ENCODE measurements around the gene SLC9A7.
A peak's percentile ranks its signal among the peaks of the same experiment; 100 is the strongest.

DNA sequence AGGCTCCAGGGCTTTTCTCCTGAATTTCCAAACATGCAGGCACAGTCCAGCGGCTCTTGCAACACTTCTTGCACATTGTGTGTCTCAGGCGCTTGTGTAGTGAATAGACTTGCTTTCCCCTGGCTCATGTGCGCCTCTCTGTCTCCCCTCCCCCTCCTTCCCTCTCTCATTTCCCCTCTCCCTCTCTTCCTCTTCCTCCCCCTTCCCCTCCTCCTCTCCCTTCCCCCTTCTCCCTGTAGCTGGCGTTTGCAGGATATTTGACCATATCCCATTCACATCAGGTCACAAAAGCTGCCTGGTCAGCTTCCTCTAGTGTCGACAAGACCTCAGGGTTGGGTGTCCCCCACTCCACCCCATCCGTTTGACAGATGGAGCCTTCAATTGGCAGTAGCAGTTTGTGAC, 182.9 kb downstream of the SLC9A7 start:
- TF ChIP-seq, protein P1, sequence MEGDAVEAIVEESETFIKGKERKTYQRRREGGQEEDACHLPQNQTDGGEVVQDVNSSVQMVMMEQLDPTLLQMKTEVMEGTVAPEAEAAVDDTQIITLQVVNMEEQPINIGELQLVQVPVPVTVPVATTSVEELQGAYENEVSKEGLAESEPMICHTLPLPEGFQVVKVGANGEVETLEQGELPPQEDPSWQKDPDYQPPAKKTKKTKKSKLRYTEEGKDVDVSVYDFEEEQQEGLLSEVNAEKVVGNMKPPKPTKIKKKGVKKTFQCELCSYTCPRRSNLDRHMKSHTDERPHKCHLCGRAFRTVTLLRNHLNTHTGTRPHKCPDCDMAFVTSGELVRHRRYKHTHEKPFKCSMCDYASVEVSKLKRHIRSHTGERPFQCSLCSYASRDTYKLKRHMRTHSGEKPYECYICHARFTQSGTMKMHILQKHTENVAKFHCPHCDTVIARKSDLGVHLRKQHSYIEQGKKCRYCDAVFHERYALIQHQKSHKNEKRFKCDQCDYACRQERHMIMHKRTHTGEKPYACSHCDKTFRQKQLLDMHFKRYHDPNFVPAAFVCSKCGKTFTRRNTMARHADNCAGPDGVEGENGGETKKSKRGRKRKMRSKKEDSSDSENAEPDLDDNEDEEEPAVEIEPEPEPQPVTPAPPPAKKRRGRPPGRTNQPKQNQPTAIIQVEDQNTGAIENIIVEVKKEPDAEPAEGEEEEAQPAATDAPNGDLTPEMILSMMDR (IDR thresholded peaks at IDR 0.05; ENCODE audit: low read depth, low read length, missing input control) = no peak
- TF ChIP-seq, protein P2, sequence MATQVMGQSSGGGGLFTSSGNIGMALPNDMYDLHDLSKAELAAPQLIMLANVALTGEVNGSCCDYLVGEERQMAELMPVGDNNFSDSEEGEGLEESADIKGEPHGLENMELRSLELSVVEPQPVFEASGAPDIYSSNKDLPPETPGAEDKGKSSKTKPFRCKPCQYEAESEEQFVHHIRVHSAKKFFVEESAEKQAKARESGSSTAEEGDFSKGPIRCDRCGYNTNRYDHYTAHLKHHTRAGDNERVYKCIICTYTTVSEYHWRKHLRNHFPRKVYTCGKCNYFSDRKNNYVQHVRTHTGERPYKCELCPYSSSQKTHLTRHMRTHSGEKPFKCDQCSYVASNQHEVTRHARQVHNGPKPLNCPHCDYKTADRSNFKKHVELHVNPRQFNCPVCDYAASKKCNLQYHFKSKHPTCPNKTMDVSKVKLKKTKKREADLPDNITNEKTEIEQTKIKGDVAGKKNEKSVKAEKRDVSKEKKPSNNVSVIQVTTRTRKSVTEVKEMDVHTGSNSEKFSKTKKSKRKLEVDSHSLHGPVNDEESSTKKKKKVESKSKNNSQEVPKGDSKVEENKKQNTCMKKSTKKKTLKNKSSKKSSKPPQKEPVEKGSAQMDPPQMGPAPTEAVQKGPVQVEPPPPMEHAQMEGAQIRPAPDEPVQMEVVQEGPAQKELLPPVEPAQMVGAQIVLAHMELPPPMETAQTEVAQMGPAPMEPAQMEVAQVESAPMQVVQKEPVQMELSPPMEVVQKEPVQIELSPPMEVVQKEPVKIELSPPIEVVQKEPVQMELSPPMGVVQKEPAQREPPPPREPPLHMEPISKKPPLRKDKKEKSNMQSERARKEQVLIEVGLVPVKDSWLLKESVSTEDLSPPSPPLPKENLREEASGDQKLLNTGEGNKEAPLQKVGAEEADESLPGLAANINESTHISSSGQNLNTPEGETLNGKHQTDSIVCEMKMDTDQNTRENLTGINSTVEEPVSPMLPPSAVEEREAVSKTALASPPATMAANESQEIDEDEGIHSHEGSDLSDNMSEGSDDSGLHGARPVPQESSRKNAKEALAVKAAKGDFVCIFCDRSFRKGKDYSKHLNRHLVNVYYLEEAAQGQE (IDR thresholded peaks at IDR 0.05) = no peak
- TF ChIP-seq FOXA2 (IDR thresholded peaks at IDR 0.05) (no peak), JUND (IDR thresholded peaks at IDR 0.05) (no peak), YY1 (IDR thresholded peaks at IDR 0.05) (peak; percentile 28), GABPA (IDR thresholded peaks at IDR 0.05 in 1 of 2, conservative IDR thresholded peaks at IDR 0.05 in 1 of 2) (no peak), RXRA (IDR thresholded peaks at IDR 0.05) (peak in 1 of 2 donors; percentile 8), TAF1 (conservative IDR thresholded peaks at IDR 0.05) (no peak), ZBTB33 (IDR thresholded peaks at IDR 0.05) (no peak), HNF4G (IDR thresholded peaks at IDR 0.05) (no peak), EGR1 (IDR thresholded peaks at IDR 0.05; ENCODE audit: low read depth in 2 of 2) (no peak)
- TF ChIP-seq, protein P3, sequence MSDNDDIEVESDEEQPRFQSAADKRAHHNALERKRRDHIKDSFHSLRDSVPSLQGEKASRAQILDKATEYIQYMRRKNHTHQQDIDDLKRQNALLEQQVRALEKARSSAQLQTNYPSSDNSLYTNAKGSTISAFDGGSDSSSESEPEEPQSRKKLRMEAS (IDR thresholded peaks at IDR 0.05) = peak; percentile 29
- TF ChIP-seq, protein P4, sequence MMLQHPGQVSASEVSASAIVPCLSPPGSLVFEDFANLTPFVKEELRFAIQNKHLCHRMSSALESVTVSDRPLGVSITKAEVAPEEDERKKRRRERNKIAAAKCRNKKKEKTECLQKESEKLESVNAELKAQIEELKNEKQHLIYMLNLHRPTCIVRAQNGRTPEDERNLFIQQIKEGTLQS (IDR thresholded peaks at IDR 0.05) = no peak
